HL-60/S4 treated with phorbol 12-myristate 13-acetate at 8.2 ng/mL for 4 days and 3 days (cell line): ENCODE measurements around the gene NFE2.

ENCODE experiments used
- in situ Hi-C: fragments of 300-500 bp; cut with MboI; formaldehyde crosslinking; loops from 2 replicates; pipeline ENCODE4 v1.15.0; 2022; ENCODE audit warnings: low sequenced_read_pairs

NFE2 gene

GRCh38 chr12:54253240-54253639 is 47.6 kb downstream of the NFE2 start:
- in situ Hi-C loops, result no loop called here

DNA sequence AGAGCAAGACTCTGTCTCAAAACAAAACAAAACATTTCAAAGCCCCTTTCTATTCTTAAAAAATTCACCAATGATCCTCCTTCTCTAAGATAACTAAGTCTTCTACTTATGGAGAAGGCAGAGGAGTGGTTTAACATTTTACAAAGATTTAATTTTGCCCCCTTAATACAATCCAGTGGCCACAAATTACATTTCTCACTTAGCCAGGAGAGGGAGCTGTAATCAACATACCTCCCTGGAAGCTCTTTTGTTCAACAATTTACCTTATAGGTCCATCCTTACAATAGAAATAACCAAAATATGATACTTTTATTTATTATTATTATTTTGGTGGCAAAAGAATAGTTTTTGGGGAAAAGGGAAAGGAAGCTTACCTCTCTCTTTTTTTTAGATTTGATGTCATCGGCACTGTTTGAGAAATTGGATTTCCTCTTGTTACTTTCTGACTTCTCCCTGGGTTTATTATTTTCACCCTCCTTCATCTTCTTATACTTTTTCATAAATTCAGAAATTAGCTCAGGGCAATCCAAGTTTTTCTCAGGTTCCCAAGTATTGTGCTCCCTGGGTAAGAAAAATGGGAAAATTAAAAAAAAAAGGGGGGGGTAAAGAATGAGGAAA is 49.0 kb downstream of the NFE2 start:
- in situ Hi-C loops, result no loop called here

GRCh38 chr12:54249489-54249888 is 51.3 kb downstream of the NFE2 start:
- in situ Hi-C loops, result no loop called here

GRCh38 chr12:54246011-54246641 is 54.7 kb downstream of the NFE2 start:
- in situ Hi-C loops, result no loop called here
